Loucy (cell line): Measurements from ENCODE around the gene DDX39A.

Experiments
- EZH2phosphoT487 ChIP-seq: fragments of 200-600 bp; IDR thresholded peaks from 2 replicates; pipeline ENCODE4 v1.6.1; 2018; ENCODE audit warnings: antibody characterized with exemption, mild to moderate bottlenecking, moderate library complexity, borderline replicate concordance
- TF ChIP-seq, protein P1 (sequence below): fragments of 200-600 bp; sonication (generic); conservative IDR thresholded peaks from 2 replicates; pipeline ENCODE4 v1.5.1; 2014; ENCODE audit warnings: mild to moderate bottlenecking, antibody characterized with exemption, low read length

DNA sequence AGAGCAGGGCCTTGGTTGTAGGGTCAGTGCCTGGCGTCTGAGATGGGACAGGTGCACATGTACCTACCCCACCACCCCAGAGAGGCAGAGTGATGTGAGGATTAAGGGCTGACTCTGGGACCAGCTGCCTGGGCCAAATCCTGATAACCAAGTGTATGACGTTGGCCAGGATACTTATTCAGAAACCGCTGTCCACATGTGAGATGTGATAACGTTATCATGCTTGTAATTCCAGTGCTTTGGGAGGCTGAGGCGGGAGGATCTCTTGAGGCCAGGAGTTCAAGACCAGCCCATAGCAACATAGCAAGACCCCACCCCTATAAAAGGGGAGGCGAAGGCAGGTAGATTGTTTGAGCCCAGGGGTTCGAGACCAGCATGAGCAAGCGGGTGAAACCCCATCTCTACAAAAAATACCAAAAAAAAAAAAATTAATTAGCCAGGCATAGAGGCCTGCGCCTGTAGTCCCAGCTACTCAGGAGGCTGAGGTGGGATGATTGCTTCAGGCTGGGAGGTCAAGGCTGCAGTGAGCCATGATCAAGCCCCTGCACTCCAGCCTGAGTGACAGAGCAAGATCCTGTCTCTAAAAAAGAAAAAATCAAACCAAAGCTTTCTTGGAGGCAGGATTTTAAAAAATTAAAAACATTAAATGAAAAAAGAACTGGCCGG lies 27.9 kb downstream of the DDX39A start:
- TF ChIP-seq, protein P1, sequence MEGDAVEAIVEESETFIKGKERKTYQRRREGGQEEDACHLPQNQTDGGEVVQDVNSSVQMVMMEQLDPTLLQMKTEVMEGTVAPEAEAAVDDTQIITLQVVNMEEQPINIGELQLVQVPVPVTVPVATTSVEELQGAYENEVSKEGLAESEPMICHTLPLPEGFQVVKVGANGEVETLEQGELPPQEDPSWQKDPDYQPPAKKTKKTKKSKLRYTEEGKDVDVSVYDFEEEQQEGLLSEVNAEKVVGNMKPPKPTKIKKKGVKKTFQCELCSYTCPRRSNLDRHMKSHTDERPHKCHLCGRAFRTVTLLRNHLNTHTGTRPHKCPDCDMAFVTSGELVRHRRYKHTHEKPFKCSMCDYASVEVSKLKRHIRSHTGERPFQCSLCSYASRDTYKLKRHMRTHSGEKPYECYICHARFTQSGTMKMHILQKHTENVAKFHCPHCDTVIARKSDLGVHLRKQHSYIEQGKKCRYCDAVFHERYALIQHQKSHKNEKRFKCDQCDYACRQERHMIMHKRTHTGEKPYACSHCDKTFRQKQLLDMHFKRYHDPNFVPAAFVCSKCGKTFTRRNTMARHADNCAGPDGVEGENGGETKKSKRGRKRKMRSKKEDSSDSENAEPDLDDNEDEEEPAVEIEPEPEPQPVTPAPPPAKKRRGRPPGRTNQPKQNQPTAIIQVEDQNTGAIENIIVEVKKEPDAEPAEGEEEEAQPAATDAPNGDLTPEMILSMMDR: no peak
- TF ChIP-seq EZH2phosphoT487: no peak
